GM18517 (cell line): ENCODE results near the gene CASP8.
"Not testable (repeated sequence)": the region's sequence is repeated elsewhere in the genome, so short reads cannot be mapped to it uniquely, and the experiment has no call there.

Experiments
- ATAC-seq: cut with Tn5 transposase; IDR thresholded peaks from one replicate; pipeline ENCODE4 v1.9.1; 2021; ENCODE audit warnings: mild to moderate bottlenecking, moderate library complexity; ENCODE audit not compliant: unreplicated experiment

CASP8 gene

DNA sequence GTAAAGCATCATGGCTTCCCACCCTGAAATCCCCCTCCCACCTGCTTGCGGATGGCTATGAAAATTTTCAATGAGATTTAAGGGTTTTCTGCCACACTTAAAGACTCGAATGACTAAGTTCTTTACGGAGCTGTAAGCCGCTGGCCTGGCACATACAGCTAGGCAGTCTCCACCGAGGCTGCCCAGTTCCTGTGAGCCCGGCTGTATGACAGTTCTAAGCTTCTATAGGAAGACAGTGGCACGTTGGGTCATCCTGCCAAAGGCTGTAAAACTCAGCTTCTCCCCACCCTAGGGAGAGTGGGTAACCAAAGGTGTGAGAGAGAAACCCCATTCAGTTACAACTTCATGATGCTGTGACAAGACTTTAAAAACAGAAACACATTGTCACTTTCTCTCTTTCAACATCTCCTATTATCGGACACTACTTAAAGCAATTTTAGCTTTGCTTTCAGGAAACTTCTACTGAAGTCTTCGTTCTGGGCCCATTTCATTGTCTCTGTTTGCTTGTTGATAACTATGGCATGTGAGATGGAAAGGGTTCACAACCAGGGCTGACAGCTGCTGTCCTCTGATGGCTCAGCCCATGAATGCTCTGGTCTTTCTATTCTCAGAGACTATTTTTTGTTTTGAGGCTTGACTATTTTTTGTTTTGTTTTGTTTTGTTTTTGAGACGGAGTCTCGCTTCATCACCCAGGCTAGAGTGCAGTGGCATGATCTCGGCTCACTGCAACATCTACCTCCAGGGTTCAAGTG lies 7.1 kb downstream of the CASP8 start:
- no peak for ATAC-seq

DNA sequence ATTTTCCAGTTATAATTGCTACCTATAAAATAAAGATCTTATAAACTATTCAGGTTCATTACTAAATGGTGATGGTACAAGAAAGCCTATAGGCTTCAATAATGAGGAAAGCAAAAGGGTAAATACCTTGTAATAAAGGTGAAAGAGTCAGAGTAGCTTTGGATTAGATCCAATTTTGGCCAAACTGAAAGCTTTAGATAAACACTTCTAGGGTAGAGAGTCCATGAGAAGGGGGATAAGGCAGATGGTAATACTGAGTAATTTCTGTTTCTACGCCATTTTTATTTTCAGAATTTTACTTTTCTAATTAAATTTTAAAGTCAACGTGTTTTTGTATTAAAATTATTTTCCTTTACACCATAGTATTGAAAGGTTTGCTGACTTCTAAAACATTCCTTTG lies 9.4 kb downstream of the CASP8 start:
- ATAC-seq, result no peak

DNA sequence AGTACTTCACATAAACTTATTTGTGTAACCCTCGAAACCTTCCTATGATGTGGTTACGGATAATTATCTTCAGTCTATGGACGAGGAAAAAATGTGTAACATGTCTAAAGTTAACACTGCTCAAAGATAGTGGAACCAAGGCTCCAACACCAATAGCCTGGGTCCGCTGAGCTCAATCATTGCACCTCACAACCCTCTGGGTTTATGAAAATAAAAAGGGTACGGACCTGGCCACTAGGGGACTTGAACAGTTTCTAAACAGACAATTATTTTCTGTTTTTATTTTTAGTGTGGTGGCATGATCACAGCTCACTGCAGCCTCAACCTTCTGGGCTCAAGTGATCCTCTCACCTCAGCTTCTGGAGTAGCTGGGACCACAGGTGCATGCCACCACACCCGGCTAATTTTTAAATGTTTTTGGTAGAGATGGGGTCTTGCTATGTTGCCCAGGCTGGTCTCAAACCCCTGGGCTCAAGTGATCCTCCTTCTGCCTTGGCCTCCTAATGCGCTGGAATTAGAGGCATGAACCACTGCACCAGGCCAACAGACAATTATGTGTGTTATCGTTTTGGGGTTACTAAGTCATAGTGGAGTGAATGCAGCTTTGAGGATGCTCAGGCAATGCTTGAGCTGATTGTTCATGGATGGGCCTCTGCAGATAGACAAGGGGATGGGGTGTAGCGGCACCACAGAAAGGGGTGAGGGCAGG lies 10.1 kb downstream of the CASP8 start:
- no peak for ATAC-seq

DNA sequence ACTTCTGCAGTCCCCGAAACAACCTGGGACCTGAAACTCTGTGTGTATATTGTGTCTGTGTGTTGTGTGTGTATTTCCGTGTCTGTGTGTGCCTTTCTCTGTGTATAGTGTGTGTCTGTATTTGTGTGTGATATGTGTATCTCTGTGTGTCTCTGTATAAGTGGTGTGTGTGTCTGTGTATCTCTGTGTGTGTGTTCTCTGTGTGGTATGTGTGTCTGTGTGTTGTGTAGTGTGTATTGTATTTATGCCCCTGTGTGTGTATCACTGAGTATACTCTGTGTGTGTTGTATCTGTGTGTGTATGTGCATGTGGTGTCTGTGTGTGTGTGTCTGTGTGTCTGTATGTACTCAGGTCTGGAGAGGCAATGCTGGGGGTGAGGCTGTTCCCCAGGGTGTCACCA lies 11.6 kb downstream of the CASP8 start:
- no peak for ATAC-seq

DNA sequence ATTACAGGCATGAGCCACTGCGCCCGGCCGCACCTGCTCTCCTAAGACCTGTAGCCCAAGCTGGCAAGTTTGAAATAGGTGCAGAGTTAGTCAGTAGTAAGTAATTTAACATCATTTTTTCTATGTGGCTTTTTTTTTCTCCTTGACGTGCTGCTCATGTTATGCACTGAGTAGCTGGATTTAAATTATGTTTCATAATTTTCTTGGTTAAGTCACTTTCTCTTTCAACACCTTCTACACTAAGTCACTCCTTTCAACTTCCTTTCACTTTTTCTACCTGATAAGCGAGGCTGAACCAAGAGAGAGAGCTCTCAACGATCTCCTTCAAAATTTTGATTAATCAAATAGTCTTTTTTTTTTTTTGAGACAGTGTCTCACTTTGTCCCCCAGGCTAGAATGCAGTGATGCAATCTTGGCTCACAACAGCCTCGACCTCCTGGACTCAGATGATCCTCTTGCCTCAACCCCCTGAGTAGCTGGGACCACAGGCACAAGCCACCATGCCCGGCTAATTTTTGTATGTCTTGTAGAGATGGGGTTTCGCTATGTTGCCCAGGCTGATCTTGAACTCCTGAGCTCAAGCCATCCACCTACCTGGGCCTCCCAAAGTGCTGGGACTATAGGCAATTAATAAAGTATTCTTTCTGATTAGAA lies 13.1 kb downstream of the CASP8 start:
- no peak for ATAC-seq

DNA sequence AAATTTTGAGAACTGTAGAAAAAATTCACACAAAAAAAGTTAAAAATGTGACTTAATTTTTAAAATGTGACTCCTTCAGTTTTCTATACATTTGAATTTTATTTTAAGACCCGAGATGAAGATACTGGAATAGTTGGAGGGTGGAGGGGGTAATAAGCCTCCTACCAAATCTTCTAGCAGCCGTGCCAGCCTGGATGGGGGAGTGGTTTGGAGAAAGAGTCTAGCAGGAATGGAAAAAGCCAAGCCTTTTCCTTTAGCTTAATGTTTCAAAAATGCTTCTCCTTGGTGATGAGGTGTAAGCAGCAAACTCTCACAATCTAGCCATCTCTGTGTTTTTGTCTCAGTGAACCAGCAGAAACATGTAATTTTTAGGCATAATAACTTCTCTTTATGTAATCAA lies 14.7 kb downstream of the CASP8 start:
- no peak for ATAC-seq

DNA sequence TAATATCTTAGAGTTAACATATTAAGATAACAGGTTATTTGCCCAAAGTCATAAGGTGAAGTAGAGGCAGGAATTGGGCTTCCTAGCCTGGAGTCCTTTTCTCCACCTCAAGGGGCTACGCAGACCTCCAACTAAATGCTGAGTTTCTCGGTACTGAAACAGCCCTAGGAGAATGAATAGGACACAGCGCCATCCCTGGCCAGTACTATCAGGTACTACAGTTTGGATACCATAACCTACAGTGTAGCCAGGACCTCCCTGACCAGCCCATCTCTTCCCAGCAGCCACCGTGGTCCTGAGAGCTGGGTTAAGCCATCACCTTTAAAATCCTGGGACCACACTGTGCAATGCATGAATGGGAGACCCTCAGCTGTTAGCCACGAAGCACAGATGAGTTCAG lies 15.7 kb downstream of the CASP8 start:
- ATAC-seq, result no peak

DNA sequence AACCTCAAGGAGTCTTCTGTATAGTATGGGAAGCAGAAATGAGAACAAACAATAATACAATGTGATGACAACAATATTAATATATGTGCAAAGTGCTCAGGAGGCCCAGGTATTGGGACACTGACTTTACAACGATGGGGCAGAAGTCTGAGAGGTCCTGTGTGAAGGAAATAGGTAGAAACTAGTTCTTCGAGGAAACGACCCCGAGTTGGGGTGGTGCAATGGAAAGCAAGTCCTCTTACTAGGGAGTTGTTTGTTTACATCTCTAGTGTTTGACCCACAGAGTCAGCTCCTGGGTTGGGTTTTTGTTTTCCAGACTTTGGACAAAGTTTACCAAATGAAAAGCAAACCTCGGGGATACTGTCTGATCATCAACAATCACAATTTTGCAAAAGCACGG lies 16.2 kb downstream of the CASP8 start:
- ATAC-seq, result no peak

DNA sequence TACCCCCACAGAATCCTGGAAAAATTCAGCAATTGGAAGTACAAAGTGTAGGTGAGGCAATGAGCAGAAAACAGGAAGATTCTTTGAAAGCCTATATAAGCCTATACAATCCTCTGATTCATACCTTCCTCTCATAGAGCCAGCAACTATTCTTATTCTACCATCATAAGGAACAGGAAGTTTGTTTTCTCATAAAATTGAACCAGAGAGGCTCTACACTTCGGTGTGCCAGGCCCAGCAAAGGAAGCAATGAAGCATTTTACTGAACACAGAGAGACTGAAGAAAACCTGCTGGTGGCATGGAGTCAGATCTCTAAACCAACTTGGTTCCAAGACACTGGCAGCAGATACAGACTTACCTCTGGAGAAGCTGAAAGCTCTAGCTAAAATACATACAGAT lies 18.7 kb downstream of the CASP8 start:
- no peak for ATAC-seq

DNA sequence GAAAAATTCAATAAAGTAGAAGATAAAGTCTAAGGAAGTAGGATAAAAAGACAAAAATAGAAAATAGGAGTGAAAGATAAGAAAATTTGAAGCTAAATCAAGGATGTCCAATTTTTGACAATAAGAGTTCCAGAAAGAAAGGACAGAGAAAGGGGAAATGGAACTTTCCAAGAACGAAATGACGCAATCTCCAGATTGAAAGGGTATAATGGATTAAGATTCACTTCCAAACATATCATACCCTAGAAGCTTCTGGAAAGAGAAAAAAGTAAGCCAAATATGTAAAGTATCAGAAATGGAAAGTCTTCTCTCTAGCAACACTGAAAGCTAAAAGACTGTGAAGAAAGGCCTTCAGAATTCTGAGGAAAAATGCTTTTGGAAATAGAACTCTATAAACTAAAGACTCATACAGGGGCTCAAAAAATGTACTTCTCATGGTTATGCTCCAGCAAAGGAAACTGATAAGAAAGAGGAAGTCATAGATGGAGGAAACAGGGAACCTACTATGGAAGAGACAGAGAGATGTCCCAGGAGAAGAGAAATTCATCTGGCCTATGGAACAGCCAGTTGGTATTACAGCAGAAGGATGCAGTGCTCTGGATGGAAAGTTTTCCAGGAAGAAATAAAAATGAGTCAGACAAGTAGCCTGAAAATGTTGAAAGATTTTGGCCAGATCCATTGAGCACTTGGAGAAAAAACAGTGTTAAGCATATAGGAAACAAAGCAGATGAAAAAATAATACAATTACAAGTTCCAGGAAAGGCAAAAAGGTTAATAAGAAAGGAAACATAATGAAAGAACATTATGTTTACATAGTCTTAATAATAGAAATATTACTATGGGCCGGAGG lies 20.1 kb downstream of the CASP8 start:
- ATAC-seq, result no peak

DNA sequence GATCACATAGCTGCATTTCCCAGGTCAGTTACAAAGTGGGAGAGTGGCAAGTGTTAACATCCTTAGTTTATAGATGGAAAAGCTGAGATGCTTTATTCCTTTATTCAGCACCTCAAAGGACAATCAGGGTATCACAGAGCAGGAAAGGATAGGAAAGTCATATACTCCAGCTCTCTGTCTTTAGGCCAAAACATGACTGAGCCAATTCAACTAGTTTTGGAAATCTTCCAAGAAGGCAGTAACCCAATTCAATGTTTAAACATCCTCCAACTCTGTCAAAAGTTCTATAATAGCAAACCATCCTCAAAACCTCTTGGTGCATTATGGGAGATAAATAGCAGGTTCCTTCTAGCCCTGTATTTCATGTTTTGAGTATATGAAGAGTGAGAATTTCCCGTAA lies 25.2 kb downstream of the CASP8 start:
- no peak for ATAC-seq

DNA sequence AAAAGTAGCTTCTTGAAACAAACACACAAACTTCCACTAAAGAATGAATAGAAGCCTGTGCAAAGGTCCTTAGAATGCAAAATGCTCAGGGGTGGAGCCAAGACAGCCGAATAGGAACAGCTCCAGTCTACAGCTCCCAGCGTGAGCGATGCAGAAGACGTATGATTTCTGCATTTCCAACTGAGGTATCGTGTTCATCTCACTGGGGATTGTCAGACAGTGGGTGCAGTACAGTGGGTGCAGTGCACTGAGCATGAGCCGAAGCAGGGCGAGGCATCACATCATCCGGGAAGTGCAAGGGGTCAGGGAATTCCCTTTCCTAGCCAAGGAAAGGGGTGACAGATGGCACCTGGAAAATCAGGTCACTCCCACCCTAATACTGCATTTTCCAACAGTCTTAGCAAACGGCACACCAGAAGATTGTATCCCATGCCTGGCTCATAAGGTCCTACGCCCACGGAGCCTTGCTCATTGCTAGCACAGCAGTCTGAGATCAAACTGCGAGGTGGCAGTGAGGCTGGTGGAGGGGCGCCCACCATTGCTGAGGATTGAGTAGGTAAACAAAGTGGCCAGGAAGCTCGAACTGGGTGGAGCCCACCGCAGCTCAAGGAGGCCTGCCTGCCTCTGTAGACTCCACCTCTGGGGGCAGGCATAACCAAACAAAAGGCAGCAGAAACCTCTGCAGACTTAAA lies 30.3 kb downstream of the CASP8 start:
- not testable (repeated sequence) for ATAC-seq

DNA sequence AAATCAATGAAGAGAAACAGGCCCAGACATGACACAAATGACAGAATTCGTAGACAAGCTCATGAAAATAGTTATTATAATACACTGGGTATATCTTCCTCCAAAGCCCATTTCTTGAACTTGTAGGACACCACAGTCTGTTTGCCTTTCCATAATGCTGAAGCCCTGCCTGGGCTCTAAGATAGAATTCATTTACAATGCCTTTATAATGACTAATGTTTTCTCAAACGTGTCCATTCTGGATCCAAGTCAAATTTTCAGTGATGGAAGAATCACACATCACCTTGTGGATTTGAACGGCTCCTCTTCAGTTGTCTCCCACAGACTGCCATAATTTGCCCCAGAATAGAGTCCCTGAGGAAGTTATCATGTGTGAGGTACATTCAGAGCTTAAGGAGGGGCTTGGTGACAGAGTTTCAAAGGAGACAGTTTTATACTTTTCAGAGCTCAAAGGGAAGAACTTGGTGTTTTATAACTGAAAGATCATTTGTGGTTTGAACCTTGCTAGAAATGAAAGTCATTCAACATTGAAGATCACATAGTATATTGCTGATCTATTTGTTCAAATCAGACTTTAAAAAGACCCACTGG lies 38.2 kb downstream of the CASP8 start:
- ATAC-seq, result no peak

DNA sequence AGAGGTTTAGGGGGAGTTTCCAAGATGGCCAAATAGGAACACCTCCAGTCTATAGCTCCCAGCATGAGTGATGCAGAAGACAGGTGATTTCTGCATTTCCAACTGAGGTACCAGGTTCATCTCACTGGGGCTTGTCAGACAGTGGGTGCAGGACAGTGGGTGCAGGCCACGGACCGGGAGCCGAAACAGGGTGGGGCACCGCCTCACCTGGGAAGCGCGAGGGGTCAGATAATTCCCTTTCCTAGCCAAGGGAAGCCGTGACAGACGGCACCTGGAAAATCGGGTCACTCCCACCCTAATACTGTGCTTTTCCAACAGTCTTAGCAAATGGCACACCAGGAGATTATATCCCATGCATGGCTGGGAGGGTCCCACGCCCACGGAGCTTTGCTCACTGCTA lies 39.6 kb downstream of the CASP8 start:
- not testable (repeated sequence) for ATAC-seq

DNA sequence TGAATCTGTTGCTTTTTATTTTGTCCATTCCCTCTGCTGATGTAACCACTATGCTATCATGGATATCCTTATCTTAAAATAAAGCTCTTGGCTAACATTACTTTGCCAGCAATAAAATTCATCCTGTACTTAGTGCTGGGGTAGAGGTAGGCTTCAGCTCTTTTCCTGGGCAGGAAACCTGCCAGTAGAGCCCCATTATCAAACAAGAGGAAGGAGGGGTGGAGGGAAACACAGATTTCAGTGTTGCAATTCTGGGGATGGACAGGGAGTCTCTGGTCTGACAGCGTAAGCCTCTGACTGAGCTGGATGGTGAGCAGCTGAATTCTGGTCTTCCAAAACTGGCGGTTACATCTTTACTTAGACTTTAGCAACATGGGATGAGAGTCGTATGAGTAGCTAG lies 47.5 kb downstream of the CASP8 start:
- ATAC-seq, result no peak

DNA sequence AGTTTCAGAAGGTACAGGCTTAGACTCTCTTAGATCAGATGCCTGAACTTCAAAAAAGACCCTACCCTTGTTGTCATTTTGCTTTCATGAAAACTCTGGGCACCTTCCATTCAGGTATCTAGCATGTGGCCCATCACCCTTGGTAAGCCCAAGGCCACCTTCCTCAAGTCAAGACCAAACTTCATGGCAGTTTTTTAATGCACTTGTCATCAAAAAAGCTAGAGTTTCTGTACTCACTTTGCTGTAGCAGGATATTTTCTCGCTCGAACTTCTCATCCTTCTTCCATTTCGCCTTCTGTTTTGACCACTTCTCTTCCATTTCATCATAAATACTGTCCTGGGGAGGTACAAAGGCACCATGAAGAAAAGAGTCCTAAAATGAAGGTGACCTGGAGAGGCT lies 48.6 kb downstream of the CASP8 start:
- no peak for ATAC-seq

DNA sequence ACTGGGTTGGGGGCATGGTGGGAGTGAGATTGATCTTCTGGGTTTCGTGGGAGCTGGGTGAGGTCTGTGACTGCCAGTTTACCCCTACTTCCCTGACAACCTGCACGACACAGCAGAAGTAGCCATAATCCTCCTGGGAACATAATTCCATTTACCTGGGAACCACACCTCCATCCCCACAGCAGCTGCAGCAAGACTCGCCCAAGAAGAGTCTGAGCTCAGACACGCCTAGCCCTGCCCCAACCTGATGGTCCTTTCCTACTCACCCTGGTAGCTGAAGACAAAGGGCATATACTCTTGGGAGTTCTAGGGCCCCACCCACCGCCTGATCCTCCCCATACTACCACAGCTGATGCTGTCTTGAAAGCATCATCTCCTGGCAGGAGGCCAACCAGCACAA lies 53.0 kb downstream of the CASP8 start:
- ATAC-seq, result no peak

DNA sequence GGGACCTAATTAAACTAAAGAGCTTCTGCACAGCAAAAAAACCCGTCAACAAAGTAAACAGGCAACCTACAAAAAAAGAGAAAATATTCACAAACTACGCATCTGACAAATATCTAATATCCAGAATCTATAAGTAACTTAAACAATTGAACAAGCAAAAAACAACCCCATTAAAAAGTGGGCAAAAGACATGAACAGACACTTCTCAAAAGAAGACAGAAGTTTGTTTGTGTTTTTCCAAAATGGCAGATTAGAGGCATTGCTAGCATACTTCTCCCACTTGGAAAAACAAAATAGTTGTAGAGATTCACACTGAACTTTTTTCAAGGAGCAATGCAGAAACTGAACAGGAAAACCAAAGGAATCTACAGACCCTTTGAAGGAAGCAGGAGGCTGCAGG lies 59.2 kb downstream of the CASP8 start:
- no peak for ATAC-seq

DNA sequence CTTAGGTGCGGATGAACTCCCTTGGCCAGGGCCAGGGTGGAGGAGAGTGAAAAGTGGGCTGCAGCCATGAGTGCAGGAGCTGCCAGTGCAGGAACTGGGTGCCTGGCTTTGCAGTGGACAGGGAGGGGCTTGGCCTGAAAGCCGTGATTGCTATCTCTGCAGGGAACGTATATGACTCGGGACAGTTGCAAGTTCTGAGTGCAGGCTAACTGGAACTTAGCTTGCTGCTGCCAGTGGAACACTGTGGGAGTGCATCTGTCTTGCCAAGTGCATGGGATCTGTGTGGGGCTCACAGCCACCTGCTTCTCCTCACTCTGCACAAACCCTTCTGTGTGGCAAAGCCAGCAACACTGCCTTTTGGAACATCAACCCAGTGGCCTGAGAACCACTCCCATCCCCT lies 59.9 kb downstream of the CASP8 start:
- ATAC-seq, result no peak

DNA sequence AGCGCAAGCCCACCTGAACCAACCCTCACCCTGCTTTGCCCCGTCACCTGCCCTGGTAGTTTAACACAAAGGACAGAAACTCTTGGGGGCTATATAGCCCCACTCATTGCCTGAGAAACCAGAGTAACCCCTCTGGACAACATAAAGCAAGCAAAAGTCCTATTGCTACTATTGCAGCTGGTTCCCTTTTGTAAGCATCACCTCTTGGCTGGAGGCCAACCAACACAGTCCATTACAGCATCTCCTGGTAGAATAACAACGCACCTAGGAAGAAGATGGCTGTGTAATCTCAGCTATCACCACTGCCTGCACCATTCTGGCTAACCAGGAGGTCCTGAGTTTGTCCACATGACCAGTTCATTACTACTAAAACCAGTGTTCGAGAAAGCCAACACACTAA lies 60.4 kb downstream of the CASP8 start:
- ATAC-seq, result no peak
